CD4-positive, alpha-beta T cell (primary cell): ENCODE results near the gene CLEC2B. TPM values are rescaled to one million over a fixed set of nuclear protein-coding genes. Genes with fewer than 3 reads are reported as not detected.

Experiments used
- ATAC-seq: fragments of 200-7000 bp; cut with Tn5 transposase; one replicate; pipeline ENCODE4 v1.10.0; 2022; ENCODE audit warnings: mild to moderate bottlenecking; ENCODE audit not compliant: poor library complexity
- CTCF ChIA-PET: fragments of 350-600 bp; sonication (Branson Sonifier 250); formaldehyde crosslinking; loops from one replicate; lab custom pipeline; 2021; ENCODE audit warnings: antibody characterized with exemption, inconsistent platforms; lab: Charles Lee
- POLR2A ChIA-PET: fragments of 350-600 bp; sonication (Branson Sonifier 250); formaldehyde crosslinking; loops from one replicate; lab custom pipeline; 2021; ENCODE audit warnings: antibody characterized with exemption, inconsistent platforms; lab: Charles Lee
- DNase-seq, 14 experiments: peaks; one replicate each; pipeline ENCODE4 v3.0.0-alpha.2; 2013 to 2020; ENCODE audit warnings: mixed read lengths in 2 of 14
- H3K27ac ChIP-seq, 2 donors: one replicate each; pipeline versions ENCODE4 v1.5.1 to v1.7.0; 2013; ENCODE audit warnings: low read length in 2 of 2, low read depth in 1 of 2, mild to moderate bottlenecking in 1 of 2
- H3K27me3 ChIP-seq, 2 experiments: 1 replicate in 1 of 2; 2 replicates in 1 of 2; pipeline versions ENCODE4 v1.6.1 to v1.7.0; 2013; ENCODE audit warnings: low read length in 2 of 2, control low read depth in 1 of 2, mild to moderate bottlenecking in 1 of 2, moderate library complexity in 1 of 2; ENCODE audit not compliant: insufficient read depth in 2 of 2, control insufficient read depth in 1 of 2
- H3K36me3 ChIP-seq: one replicate; pipeline ENCODE4 v1.6.1; 2013; ENCODE audit warnings: low read length, control low read depth; ENCODE audit not compliant: insufficient read depth
- H3K4me1 ChIP-seq: one replicate; pipeline ENCODE4 v1.6.1; 2013; ENCODE audit warnings: low read length, control low read depth; ENCODE audit not compliant: insufficient read depth
- H3K4me3 ChIP-seq: one replicate; pipeline ENCODE4 v1.5.1; 2013; ENCODE audit warnings: mild to moderate bottlenecking, low read length, moderate library complexity
- H3K9me3 ChIP-seq, 2 experiments: 1 replicate in 1 of 2; 2 replicates in 1 of 2; pipeline versions ENCODE4 v1.6.1 to v1.7.0; 2013; ENCODE audit warnings: low read length in 2 of 2, mild to moderate bottlenecking in 2 of 2, control low read depth in 1 of 2, moderate library complexity in 1 of 2; ENCODE audit not compliant: control insufficient read depth in 1 of 2, insufficient read depth in 1 of 2
- H3K27ac Mint-ChIP-seq: one replicate; pipeline ENCODE4 v1.8.0; 2020; ENCODE audit warnings: mixed read lengths
- H3K27me3 Mint-ChIP-seq: one replicate; pipeline ENCODE4 v1.8.0; 2021; ENCODE audit warnings: mixed read lengths
- H3K36me3 Mint-ChIP-seq: one replicate; pipeline ENCODE4 v1.8.0; 2021; ENCODE audit warnings: low read depth, mixed read lengths
- H3K4me1 Mint-ChIP-seq: one replicate; pipeline ENCODE4 v1.8.0; 2021; ENCODE audit warnings: low read depth, mixed read lengths
- H3K4me3 Mint-ChIP-seq: one replicate; pipeline ENCODE4 v1.8.0; 2020; ENCODE audit warnings: mild to moderate bottlenecking, mixed read lengths
- H3K9me3 Mint-ChIP-seq: one replicate; pipeline ENCODE4 v1.8.0; 2020; ENCODE audit warnings: mixed read lengths
- CTCF ChIP-seq: fragments of 200-600 bp; IDR thresholded peaks from one replicate; pipeline ENCODE4 v1.8.0; 2022; ENCODE audit warnings: antibody characterized with exemption, mild to moderate bottlenecking
- intact Hi-C, 2 experiments: fragments of 100-400 bp; cut with DNase I in 1 of 2; cut with micrococcal nuclease in 1 of 2; formaldehyde crosslinking; loops; one replicate each; pipeline versions ENCODE4 v1.15.1 to v1.9.0; 2023 to 2025; cut with DNase I, micrococcal nuclease
- total RNA-seq, 174 experiments: library from RNA in 2 of 174; stranded (reverse) in 2 of 174; gene quantifications; one replicate each; pipeline ENCODE4 v1.2.3 and lab custom pipeline; 2021 to 2026

CLEC2B gene
- total RNA-seq, 2 experiments from 2014 or later = 152 to 155 TPM

GRCh38 chr12:9831720-9832119 lies 37.4 kb downstream of the CLEC2B start:
- DNase-seq = no peak
- Mint-ChIP-seq H3K4me3 (no peak overlapping the region), H3K9me3 (no peaks in the 10 kb centered on the region), H3K4me1 (no peaks in the 10 kb centered on the region), H3K36me3 (no peaks in the 10 kb centered on the region), H3K27ac (no peak overlapping the region), H3K27me3 (no peaks in the 10 kb centered on the region)
- Histone ChIP-seq H3K4me3 (no peak overlapping the region), H3K27ac (no peak overlapping the region), H3K4me1 (no peaks in the 10 kb centered on the region), H3K27me3 (no peaks in the 10 kb centered on the region), H3K36me3 (no peaks in the 10 kb centered on the region), H3K9me3 (no peaks in the 10 kb centered on the region)
- CTCF ChIA-PET = no interaction called here
- no peak for ATAC-seq
- no peak for TF ChIP-seq CTCF
- POLR2A ChIA-PET = no interaction called here
- intact Hi-C loops = no loop called here

DNA sequence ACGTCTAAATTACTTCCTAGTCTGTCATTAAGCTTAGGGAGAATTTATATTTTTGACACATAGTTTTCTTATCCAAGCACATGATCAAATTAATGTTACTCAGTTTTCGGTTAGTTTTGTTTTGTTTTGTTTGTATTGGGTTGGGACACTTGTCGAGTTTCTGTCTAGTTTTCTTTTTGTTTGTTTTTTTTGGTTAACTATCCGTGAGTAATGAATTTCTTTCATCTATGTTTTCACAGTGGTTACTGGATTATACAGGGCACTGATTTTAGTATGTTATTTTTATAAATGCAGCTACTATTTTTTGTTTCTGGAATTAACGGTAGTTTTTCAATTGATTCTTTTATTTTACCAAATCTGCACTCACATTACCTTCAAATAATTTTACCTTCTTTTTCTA lies 39.2 kb downstream of the CLEC2B start:
- H3K27me3 Mint-ChIP-seq = no peaks in the 10 kb centered on the region
- H3K4me1 Mint-ChIP-seq = no peaks in the 10 kb centered on the region
- TF ChIP-seq CTCF = no peak
- H3K36me3 Mint-ChIP-seq = no peaks in the 10 kb centered on the region
- DNase-seq = no peak
- H3K4me3 ChIP-seq = no peak overlapping the region
- no peaks in the 10 kb centered on the region for H3K36me3 ChIP-seq
- no peaks in the 10 kb centered on the region for H3K9me3 ChIP-seq
- no peak overlapping the region for H3K27ac ChIP-seq
- H3K27me3 ChIP-seq = no peaks in the 10 kb centered on the region
- ChIA-PET POLR2A (no interaction called here), CTCF (no interaction called here)
- no peaks in the 10 kb centered on the region for H3K9me3 Mint-ChIP-seq
- intact Hi-C loops = no loop called here
- no peak overlapping the region for H3K27ac Mint-ChIP-seq
- no peaks in the 10 kb centered on the region for H3K4me1 ChIP-seq
- H3K4me3 Mint-ChIP-seq = no peak overlapping the region
- no peak for ATAC-seq

DNA sequence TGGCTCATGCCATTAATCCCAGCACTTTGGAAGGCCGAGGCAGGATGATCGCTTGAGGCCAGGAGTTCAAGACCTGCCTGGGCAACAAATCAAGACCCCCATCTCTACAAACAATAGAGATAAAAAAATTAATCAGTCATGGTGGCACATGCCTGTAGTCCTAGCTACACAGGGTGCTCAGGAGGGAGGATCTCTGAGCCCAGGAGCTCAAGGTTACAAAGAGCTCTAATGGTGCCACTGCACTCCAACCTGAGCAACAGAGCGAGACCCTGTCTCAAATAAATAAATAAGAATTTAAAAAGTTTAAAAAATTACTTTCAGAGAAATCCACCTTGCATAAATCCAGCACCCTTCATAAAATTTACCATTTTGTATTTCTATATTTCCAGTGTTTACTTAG lies 39.7 kb downstream of the CLEC2B start:
- Histone ChIP-seq H3K9me3 (no peaks in the 10 kb centered on the region), H3K27ac (no peak overlapping the region), H3K27me3 (no peaks in the 10 kb centered on the region), H3K36me3 (no peaks in the 10 kb centered on the region), H3K4me1 (no peaks in the 10 kb centered on the region), H3K4me3 (no peak overlapping the region)
- no peak for TF ChIP-seq CTCF
- H3K9me3 Mint-ChIP-seq = no peaks in the 10 kb centered on the region
- no peaks in the 10 kb centered on the region for H3K27me3 Mint-ChIP-seq
- no peaks in the 10 kb centered on the region for H3K36me3 Mint-ChIP-seq
- ATAC-seq (no peak), DNase-seq (no peak)
- intact Hi-C loops = no loop called here
- H3K4me1 Mint-ChIP-seq = no peaks in the 10 kb centered on the region
- no peak overlapping the region for H3K27ac Mint-ChIP-seq
- H3K4me3 Mint-ChIP-seq = no peak overlapping the region
- ChIA-PET POLR2A (no interaction called here), CTCF (no interaction called here)
